ENCODE measurements around the gene SLC6A13.
A peak's percentile ranks its signal among the peaks of the same experiment; 100 is the strongest.
"Not testable (repeated sequence)": the region's sequence is repeated elsewhere in the genome, so short reads cannot be mapped to it uniquely, and the experiment has no call there.

The SLC6A13 gene

DNA sequence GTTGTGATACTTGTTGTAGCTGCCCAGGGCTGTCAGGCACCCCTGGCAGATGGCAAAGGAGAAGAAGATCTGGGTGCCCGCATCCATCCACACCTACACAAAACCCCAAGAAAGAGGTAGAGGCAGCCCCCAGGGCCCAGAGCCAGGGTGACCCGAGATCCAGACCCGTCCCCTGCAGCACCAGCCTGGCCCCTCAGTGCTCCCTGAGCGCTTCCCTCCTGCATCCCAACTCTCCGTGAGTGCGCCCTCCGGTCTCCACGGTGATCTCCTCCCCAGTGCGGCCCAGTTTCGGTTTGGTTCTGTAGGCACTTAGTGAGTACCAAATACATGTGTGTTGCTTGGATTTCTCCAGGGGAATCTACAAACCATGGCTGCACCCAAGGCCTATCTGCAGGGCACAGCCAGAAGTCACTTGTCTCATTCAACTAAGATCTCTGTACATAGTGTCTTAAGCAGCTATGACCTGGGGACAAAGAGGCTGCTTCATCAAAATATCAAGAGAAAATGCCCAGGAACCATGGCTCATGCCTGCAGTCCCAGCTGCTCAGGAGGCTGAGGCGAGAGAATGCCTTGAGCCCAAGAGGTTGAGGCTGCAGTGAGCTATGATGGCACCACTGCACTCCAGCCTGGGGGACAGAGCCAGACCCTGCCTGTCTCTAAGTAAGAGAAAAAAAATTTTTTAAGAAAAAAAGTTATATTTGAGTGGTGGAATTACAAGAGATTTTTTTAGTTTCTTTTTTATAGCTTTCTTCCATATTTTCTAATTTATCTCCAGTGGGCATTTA is 64.5 kb downstream of the SLC6A13 start:
- no peak for DNase-seq (ENCODE audit: low read depth)

DNA sequence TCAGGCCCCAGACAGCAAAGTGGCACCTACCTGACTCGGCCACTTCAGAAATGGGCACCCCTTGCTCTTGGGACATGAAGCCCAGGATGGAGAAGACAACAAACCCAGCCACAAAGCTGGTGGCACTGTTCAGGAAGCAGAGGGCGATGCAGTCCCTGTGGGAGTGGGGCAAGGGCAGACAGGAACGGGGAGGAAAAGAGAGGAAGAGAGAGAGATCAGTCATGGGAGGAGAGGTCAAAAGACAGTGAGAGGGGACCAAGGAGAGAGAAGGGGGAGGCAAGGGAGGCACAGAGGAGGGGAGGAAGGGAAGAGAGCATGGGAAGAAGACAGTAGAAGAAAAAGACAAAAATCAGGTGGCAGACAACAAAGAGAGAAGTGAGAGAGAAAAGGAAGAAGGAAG is 65.3 kb downstream of the SLC6A13 start:
- DNase-seq (ENCODE audit: low read depth) = no peak

DNA sequence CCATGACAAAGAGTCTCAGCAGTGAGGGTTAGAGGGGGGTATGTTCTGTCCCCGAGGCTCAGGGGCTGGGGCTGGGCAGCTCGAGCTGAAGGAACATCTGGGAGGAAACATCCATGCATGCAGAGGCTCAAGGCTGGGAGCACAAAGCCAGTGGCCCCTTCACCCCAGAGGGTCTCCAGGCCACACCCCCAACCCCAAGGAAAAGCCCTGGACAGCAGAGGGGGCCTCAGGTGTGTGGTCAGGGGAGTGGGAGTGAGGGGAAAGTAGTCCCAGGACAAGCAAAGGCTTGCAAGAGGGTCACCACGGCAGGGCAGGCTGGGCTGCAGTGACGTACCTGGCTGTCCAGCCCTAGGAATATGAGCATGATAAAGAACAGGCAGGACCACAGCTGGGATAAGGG is 66.2 kb downstream of the SLC6A13 start:
- DNase-seq (ENCODE audit: low read depth) = no peak

DNA sequence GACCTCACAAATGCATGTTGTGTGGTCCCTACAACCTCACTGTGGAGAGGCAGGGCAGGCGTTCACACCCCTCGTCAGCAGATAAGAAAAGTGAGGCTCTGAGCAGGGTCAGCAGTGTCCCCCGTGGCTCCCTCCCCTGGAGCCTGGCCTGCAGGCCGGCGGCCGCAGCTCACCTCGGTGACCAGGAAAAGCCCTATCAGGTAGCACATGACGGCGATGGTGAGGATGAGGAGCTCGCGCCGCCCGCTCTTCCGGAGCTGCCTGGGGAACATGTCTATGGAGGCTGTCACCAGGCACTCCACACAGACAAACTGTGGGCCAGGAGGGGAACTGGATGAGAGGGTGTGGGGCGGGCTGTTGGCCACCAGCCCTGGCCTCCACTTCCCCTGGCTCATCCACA is 66.7 kb downstream of the SLC6A13 start:
- no peak for DNase-seq (ENCODE audit: low read depth)

DNA sequence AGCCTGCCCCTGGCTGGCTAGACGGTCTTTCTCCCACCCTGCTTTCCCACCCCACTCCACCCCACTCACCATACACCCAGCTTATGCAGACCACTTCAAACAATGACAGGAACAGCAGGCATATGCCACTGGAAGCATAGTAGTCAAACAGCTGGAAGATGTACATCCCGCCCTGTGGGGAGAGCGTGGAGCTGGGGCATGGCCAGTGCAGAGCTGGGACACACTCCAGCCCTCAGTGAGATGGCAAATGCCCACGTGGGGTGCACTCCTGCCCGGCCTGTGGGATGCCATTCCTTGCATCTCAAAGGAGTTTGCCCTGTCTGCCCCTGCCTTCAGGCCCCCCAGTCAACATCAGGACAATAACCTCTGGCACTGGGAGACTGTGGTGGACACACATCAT is 67.5 kb downstream of the SLC6A13 start:
- no peak for DNase-seq (ENCODE audit: low read depth)

DNA sequence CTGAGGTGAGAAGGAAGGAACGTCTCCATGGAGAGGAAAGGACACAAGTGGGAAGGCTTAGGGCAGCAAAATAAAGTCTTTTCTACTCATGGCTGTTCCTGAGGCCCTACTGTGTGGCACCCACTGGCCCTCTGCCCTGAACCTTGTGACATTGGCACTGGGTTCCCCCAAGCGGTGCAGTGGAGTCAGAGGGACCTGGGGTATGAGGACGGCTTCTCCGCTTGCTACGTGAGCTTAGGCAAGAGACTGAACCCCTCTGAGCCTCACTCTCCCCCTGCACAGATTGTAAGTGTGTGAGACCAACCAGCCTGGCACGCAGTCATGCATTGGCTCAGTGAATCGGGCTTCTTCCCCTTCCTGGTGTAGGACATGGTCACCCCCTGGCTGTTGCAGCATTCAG is 68.4 kb downstream of the SLC6A13 start:
- no peak for DNase-seq (ENCODE audit: low read depth)

DNA sequence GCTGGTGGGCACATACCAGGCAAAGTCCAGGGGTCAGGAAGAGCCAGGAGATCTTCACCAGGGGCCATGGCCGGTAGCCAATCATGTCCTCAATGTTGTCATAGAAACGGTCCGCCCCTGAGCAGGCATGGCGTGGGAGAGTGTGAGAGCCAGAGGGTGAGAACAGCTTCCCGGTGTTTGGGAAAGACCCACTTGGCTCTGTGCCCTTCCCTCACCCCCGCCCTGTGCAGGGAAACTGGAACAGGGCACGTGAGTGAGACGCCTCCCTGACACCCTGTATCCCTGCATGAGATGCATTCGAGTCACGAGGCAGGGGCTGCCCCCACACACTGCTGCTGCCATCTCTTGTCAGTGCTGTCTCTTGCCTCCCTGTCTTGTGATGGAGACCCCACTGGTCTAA is 69.4 kb downstream of the SLC6A13 start:
- DNase-seq (ENCODE audit: low read depth) = no peak

DNA sequence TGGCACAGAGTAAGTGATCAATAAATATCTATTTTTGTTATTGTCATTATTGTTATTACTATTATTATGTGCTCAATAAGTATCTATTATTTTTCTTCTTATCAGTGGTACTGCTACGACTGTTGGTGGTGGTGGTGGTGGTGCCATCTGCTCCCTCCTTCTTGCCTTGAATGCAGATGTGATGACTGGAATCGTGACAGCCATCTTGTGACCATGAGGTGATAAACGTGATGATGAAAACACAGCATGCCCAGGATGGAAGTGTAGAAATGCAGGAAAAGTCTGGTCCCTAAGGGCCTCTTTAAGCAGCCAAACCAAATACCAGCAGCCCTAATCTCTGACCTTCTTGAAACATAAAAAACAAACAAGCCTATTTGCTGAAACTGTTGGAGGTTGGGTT is 71.1 kb downstream of the SLC6A13 start:
- DNase-seq (ENCODE audit: low read depth) = no peak

DNA sequence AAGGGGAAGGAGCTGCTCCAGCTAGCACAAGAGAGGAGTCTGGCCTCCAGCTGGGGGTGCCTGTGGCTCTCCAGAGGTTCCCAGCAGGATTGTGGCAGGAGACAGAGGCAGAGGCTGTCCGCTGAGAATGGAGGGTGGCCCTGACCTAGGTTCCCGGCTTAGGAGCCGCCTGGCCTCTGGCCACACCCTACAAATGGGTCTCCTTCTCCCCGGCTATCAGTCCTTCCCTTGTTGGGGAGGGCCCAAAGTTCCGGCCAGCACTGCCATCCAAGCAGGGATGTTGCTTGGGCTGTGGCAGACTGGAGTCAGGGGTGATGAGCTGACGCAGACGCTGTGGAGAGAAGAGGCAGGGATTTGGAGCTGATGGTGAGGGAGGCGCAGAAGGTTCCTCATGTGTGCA is 71.8 kb downstream of the SLC6A13 start:
- DNase-seq (ENCODE audit: low read depth) = no peak

DNA sequence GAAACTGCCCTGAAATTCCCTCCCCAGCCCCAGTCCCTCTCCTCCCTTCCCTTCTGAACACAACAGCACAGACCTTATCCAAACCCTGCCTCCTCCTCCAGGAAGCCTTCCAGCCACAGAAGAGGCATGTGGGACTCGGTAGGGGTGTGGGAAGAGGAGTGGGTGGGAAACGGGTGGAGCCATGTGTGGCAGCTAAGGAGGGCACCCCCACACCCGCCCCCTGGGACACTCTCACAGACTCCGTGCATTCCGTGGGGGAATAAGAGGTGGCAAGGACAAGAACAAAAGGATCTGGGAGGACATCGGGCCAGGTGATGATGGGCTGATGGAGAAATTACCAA is 73.0 kb downstream of the SLC6A13 start:
- DNase-seq (ENCODE audit: low read depth) = no peak

DNA sequence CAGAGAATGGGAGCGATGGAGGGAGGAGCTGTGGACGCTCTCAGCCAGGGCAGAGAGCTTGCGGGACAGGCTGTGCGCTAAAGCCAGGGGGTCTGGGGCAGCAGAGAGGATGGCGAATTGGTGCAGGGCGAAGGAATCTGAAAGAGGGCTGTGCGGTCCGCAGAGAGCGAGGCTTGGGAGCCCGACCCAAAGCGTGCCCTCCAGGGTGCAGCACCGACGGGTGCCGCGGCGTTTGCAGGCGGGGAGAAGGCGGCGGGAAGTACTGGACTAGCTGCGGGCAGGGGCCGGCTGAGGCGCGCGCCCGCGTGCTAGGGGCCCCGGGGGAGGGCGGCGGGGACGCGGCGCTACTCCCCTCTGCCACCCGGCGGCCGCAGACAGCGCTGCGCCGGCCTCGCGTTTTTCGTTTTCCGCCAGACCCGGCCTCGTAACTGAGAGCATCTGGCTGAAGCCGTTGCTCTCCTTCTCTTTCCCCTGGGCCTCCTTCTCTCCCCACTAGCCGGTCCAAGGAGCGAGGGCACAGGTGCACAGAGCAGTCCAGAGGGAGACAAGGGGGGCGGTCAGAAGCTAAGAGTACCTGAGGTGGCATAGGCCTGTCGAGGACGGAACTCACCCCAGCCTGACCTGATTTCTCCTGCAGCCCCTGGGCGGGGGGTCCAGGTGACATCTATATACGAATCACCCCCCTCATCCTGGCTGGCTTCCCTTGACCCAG is 73.6 kb downstream of the SLC6A13 start:
- peak; percentile 59 for DNase-seq (ENCODE audit: low read depth)

DNA sequence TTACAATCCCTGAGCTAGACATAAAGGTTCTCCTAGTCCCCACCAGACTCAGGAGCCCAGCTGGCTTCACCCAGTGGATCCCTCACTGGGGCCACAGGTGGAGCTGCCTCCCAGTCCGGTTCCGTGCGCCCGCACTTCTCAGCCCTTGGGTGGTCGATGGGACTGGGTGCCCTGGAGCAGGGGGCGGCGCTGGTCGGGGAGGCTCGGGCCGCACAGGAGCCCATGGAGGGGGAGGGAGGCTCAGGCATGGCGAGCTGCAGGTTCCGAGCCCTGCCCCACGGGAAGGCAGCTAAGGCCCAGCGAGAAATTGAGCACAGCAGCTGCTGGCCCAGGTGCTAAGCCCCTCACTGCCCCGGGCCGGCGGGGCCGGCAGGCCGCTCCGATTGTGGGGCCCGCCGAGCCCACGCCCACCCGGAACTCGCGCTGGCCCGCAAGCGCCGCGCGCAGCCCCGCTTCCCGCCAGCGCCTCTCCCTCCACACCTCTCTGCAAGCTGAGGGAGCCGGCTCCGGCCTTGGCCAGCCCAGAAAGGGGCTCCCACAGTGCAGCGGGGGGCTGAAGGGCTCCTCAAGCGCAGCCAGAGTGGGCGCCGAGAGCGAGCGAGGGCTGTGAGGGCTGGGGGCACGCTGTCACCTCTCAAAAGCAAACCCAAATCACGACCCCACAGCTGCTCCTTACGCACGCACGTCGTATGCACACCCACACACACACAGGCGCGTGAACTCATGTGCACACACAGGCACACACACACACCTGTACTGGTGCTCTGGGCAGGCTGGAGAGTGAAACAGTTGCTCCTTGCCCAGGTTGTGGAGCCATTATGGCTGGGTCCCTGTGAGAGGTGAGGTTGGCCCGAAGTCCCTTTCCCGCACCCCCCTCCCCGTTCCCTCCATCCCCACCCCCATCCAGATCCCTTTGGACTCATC is 74.4 kb downstream of the SLC6A13 start:
- DNase-seq (ENCODE audit: low read depth) = not testable (repeated sequence)

DNA sequence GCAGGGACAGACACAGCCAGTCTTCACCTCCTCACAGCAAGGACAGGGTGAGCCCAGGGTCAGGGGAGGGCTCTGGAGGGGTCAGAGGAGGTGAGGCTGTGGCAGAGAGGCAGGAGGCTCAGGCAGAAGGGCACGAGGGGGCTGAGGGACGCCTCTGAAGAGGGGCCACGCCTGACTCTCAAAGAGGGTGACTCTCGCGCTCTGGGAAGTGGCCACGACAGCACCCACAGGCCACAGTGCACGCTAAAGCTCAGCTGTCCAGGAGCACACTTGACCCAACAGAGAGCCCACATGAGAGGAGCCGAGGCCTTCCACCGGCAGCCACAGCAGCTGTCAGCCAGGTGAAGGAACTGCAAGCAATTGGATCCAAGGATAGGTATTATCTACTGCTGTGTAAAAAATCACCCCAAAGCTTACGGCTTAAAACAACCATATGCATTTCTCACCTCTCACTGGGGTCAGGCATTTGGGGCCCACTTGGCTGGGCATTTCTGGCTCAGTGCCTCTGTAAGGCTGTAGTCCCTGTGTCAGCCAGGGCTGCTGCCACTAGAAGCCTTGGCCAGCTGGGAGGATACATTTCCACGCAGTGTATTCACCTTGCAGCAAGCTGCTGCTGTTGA is 76.5 kb downstream of the SLC6A13 start:
- DNase-seq (ENCODE audit: low read depth) = no peak

DNA sequence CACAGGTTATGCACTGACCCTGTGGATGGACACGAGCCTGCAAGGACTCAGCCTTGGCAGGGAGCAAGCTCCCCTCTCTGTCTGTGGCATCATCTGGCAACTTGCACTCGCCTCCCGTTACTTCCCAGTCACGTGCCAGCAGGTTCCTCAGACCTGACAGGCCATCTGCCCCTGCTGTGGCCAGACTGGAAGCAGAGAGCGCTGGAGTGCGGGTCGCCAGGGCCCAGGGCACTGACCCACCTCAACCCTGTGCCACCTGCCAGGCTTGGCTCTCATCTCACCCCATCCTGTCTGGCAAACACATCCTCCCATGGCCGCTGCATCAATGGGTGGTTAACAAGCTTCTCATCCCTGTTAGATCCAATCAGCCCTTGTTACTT is 77.1 kb downstream of the SLC6A13 start:
- DNase-seq (ENCODE audit: low read depth) = no peak

DNA sequence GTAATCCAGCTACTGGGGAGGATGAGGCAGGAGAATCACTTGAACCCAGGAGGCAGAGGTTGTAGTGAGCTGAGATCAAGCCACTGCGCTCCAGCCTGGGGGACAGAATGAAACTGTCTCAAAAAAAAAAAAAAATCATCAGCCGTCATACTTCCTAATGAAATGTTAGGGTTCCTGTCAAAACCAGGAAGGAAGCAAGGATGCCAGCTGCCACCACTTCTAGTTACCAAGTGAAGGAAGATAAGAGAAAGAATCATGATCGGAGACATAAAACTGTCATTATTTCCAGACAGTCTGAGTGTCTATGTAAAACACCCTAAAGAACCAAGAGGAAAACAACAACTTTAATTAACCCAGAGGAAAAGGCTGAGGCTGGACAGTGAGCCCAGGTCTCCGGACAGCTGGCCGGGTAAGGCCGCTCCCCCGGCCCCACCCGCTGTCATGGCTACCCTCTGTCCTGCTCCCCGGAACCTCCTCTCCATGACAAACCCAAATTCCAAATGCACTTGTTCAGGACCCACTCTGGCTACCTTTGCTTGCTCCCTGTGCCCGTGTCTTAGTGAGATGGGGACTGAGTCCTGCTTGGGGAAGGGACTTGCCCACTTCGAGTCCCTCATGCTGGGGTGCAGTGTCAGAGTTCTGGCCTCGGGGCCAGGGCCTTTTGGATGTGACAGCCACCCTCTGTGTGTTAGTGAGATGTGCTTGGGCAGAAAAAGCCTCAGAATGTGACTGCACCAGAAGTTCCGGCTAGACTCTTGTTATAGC is 77.6 kb downstream of the SLC6A13 start:
- DNase-seq (ENCODE audit: low read depth) = no peak

DNA sequence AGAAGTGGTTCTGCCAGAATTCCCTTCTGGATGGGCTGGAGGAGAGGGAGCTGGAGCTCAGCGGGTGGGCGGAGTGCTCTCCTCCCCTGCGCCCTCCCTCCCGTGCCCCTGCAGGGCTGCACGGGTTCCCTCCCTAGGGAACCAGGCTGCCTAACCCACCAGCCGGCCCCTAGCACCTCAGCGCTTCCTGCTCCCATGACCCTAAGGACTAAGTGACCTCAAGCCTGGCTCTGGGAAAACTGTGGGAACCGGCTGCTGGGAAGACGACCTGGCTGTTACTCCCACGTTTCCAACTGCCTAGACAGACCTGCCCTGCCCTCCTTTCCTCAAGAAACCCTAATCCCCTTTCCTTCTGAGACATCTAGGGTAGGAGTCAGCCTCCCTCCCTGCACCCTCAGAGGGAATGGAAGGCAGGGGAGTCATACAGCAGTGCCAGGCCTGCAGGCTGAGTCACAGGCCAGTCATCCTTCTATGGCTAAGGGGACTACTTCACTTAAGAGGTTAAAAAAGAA is 80.2 kb downstream of the SLC6A13 start:
- DNase-seq (ENCODE audit: low read depth) = no peak

DNA sequence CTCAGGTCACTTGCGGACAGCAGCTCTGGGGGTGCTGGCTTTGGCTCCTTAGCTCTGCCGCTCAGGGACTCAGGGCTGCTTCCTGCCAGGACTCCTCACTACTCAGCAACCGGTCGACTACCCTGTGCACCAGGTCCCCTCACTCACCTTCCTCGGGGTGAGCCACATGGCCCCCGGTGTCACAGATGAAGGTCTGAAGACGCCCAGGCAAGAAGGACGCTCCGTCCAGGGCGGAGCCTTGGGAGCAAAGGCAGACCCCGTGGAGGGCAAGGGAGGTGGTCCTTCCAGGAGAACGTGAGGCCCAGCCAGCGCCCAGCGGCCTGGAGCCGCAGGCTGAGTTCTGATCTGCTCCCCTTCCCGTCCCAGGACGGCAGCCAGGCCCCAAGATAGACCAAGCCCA is 80.7 kb downstream of the SLC6A13 start:
- no peak for DNase-seq (ENCODE audit: low read depth)

DNA sequence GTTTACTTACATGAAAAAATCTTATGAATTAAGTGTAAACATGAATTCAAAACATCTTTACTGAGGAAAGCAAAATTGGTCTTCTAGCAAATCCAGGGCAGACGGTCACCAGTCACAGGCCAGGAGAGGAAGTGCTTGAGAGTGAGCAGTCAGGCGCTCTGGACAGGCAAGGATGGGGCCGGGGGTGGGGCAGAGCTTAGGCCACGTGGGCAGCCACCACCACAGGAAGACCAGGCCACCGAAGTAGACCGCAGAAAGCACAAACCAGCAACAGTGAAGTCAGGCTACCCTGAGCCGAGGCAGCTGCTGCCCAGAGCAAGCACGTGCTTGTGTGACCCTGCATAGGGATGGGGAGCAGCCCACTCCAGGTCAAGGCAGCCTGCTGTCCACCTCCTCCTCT is 82.2 kb downstream of the SLC6A13 start:
- no peak for DNase-seq (ENCODE audit: low read depth)

DNA sequence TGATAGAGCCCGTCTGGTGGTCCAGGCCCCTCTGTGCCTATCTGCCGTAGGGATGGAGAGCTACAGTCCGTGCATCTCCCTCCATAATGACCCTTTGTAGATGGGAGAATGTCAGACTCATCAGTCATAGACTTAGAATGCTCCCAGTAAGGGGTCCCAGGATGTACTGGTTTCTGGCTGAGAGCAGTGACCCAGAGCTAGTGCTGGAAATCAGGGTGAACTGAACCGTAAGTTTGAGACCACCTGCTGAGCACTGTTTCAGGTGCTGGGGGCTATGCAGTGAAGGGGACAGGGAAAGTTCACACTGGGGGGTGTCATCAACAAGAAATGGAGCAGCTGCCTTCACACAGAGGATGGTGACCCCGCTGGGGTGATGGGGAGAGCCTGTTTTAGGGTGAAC is 82.8 kb downstream of the SLC6A13 start:
- no peak for DNase-seq (ENCODE audit: low read depth)

DNA sequence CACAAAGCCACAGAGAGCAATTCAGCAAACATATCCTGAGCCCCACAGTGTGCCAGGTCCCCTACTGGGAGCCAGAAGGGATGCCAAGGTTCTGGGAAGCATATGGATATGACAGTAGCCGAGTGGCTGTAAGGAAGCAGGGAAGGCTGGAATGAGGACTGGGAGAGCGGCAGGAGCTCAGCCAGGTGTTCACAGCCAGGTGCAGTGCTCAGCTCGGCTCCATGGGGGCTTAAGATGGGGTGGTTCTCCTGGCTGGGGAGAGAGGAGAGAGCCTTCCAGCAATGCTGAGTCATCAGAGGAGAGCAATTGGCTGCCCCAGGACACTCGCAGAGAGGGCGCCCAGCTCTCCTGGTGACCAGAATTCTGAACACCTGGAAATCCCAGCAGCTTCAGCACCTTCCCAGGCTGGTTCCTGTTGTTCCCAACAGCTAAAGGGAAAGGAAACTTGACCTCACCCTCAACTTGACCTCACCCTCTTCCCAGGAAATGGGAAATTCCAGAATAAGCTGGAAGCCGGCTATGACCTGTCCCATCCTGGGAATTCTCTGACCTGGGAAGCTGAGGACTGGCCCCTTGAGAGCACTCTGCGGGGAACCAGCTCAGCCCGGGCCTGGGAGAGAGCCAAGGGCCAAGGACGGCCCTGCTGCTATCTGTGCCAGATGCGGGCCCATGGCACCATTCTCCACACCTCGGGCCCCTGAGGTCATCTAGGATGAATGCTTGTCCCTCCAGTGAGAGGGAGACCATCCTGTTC is 83.3 kb downstream of the SLC6A13 start:
- no peak for DNase-seq (ENCODE audit: low read depth)

DNA sequence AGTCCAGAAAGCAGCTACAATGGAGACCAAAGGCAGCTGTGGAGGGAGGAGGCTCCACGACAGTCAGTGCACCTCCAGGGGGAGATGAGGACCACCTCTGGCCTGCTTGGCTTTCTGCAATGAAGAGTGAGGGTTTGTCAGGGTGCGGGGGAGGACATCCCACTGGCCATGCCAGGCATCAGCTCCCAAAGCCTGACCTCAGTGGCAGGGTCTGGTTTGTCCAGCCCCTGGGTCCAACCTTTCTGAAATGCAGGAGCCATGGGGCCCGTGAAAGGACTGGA is 83.9 kb downstream of the SLC6A13 start:
- no peak for DNase-seq (ENCODE audit: low read depth)
